Measurements from ENCODE around the gene ADARB2. TPM values are rescaled to one million over a fixed set of nuclear protein-coding genes. Genes with fewer than 3 reads are reported as not detected.
A peak's percentile ranks its signal among the peaks of the same experiment; 100 is the strongest.

The ADARB2 gene
- total RNA-seq, 1 donor from 2014 or later: 38.7 TPM

DNA sequence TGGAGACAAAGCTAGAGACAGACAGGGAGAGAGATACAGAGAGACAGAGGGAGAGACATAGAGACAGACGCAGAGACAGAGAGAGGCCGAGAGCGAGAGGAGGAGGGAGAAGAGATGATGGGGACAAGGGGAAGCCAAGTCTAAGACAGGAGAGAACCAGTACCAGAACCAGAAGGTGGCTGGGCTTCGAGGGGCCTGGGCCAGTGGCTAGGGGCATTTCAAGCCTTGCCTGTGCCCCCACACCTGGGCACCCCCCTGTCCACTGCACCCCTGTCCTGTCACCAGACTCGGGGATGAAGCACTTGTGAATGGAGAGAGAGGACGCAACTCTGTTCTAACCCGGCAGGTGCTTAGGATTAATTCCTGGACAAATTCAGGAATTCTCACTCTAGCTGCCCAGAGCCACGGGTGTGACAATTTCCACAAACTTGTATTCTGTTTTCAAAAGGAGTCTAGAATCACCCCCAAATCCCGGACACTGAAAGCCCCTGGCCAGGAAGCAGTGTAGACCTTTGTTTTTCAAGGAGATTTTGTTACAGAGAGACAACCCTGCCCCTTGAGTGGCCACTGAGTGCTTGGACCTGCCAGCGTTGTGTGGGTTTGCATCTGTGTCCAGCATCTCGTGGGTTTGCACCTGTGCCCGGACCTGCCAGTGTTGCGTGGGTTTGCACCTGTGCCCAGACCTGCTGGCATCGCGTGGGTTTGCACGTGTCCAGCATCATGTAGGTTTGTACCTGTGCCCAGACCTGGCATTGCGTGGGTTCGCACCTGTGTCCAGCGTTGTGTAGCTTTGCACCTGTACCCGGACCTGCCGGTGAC is 523.9 kb downstream of the ADARB2 start:
- TF ChIP-seq, protein P1, sequence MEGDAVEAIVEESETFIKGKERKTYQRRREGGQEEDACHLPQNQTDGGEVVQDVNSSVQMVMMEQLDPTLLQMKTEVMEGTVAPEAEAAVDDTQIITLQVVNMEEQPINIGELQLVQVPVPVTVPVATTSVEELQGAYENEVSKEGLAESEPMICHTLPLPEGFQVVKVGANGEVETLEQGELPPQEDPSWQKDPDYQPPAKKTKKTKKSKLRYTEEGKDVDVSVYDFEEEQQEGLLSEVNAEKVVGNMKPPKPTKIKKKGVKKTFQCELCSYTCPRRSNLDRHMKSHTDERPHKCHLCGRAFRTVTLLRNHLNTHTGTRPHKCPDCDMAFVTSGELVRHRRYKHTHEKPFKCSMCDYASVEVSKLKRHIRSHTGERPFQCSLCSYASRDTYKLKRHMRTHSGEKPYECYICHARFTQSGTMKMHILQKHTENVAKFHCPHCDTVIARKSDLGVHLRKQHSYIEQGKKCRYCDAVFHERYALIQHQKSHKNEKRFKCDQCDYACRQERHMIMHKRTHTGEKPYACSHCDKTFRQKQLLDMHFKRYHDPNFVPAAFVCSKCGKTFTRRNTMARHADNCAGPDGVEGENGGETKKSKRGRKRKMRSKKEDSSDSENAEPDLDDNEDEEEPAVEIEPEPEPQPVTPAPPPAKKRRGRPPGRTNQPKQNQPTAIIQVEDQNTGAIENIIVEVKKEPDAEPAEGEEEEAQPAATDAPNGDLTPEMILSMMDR (IDR thresholded peaks at IDR 0.05): no peak
- Mint-ChIP-seq H3K4me3 (ENCODE audit: unreplicated experiment) (no peak overlapping the region), H3K27me3 (ENCODE audit: unreplicated experiment) (no peaks in the 10 kb centered on the region), H3K9me3 (ENCODE audit: unreplicated experiment) (no peaks in the 10 kb centered on the region), H3K27ac (ENCODE audit: unreplicated experiment) (no peak overlapping the region), H3K4me1 (ENCODE audit: unreplicated experiment) (no peaks in the 10 kb centered on the region), H3K36me3 (ENCODE audit: unreplicated experiment) (peaks cover 10% of the 10 kb centered on the region)
- DNase-seq (ENCODE audit: extremely low spot score, unreplicated experiment): peak; percentile 67

DNA sequence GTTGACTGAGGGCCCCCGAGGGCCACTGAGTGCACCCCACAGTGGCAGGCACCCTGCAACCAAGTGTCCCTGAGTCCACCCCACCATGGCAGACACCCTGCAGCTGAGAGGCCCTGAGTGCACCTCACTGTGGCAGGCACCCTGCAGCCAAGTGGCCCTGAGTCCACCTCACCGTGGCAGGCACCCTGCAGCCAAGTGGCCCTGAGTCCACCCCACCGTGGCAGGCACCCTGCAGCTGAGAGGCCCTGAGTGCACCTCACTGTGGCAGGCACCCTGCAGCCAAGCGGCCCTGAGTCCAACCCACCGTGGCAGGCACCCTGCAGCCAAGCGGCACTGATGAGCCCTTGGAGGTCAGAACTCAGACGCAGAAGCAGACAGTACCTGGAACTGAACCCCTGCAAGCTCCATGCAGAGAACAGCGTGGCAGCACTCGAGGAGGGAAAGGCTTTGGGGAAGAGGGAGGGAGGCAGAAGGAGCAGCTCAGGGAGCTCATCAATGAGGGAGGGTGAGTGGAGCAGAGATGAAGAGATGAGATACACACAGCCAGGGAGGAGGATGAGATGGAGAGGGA is 524.7 kb downstream of the ADARB2 start:
- Mint-ChIP-seq H3K27ac (ENCODE audit: unreplicated experiment) (no peak overlapping the region), H3K4me1 (ENCODE audit: unreplicated experiment) (no peaks in the 10 kb centered on the region), H3K9me3 (ENCODE audit: unreplicated experiment) (no peaks in the 10 kb centered on the region), H3K4me3 (ENCODE audit: unreplicated experiment) (no peak overlapping the region), H3K36me3 (ENCODE audit: unreplicated experiment) (peaks cover 10% of the 10 kb centered on the region), H3K27me3 (ENCODE audit: unreplicated experiment) (no peaks in the 10 kb centered on the region)
- TF ChIP-seq, protein P1 (IDR thresholded peaks at IDR 0.05): no peak
- DNase-seq (ENCODE audit: extremely low spot score, unreplicated experiment): peak; percentile 83

DNA sequence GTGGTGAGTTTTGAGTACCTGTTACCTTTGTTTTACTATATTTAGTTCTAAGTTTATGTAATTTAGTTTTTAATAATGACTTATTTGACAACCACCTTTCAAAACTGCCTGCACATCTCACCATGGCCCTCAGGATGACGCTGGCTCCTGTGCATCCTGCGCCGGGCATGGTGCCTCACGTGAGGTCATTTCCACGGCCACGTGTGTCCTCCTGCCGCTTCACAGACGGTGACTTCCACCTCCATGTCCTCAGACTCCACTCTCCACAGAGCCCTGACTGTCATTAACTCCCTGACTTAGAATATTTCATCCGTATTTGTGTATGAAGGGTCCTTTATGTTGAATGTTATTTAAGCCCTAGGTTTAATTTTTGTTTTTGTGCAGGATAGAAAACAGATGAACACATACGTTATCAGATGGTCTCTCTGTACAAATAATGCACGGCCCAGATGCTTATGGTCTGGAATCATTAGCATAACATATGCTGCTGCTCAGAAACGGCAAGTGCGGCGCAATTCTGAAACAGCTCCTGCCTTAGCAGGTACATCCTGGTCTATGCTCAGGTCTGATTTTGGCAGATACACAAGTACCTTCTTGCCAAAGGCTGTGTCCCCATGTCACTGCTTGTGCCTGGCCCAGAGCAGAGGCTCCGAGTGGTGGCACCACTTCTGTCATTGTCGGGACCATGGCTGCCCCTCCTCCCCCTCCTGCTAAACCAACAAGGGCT is 525.3 kb downstream of the ADARB2 start:
- H3K4me1 Mint-ChIP-seq (ENCODE audit: unreplicated experiment): no peaks in the 10 kb centered on the region
- H3K27ac Mint-ChIP-seq (ENCODE audit: unreplicated experiment): no peak overlapping the region

DNA sequence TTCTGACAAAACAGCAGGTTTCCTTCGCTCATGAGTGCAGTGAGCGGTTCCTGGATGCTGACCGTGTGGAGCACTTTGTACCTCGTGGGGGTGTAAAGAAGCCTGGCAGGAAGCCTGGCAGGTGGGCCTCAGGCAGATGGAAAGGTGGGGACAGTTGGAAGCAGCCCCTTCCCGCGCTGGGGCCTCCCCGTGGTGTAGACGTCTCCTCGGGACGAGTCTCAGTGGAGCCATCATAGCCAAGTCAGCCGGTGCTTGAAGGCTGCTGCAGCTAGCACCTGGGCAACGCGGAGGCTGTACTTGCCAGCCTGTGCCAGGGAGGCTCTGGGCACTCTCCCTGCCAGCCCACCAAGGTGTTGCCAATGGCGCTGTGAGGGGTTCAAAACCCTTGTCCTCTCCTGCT is 526.7 kb downstream of the ADARB2 start:
- Mint-ChIP-seq H3K36me3 (ENCODE audit: unreplicated experiment) (peaks cover 8% of the 10 kb centered on the region), H3K27ac (ENCODE audit: unreplicated experiment) (no peak overlapping the region), H3K4me1 (ENCODE audit: unreplicated experiment) (no peaks in the 10 kb centered on the region), H3K4me3 (ENCODE audit: unreplicated experiment) (no peak overlapping the region), H3K27me3 (ENCODE audit: unreplicated experiment) (no peaks in the 10 kb centered on the region), H3K9me3 (ENCODE audit: unreplicated experiment) (no peaks in the 10 kb centered on the region)
- peak; percentile 78 for DNase-seq (ENCODE audit: extremely low spot score, unreplicated experiment)
- TF ChIP-seq, protein P1 (IDR thresholded peaks at IDR 0.05): no peak

More for the DNA sequence above, 525.3 kb downstream of the ADARB2 start:
- Mint-ChIP-seq H3K4me3 (ENCODE audit: unreplicated experiment) (no peak overlapping the region), H3K27me3 (ENCODE audit: unreplicated experiment) (no peaks in the 10 kb centered on the region), H3K9me3 (ENCODE audit: unreplicated experiment) (no peaks in the 10 kb centered on the region), H3K36me3 (ENCODE audit: unreplicated experiment) (peaks cover 10% of the 10 kb centered on the region)
- no peak for DNase-seq (ENCODE audit: extremely low spot score, unreplicated experiment)
- TF ChIP-seq, protein P1 (IDR thresholded peaks at IDR 0.05): no peak
